GM12878 (cell line): Measurements from ENCODE around the gene IPCEF1. TPM values are rescaled to one million over a fixed set of nuclear protein-coding genes. Genes with fewer than 3 reads are reported as not detected.
A peak's percentile ranks its signal among the peaks of the same experiment; 100 is the strongest.

Source experiments
- ATAC-seq: fragments of 200-7000 bp; cut with Tn5 transposase; 3 replicates; pipeline ENCODE4 v1.9.1; 2020; ENCODE audit warnings: mild to moderate bottlenecking, moderate library complexity
- BruUV-seq: library from RNA; stranded (reverse); fragments of 400-500 nt; replicated peaks from 2 replicates; lab custom pipeline; 2021; lab: Mats Ljungman, UMichigan
- CTCF ChIA-PET: fragments of 300-600 bp; sonication (Branson Sonifier 250); formaldehyde crosslinking; extraction: SDS; loops from one replicate; lab custom pipeline; 2021; ENCODE audit warnings: inconsistent platforms; lab: Yijun Ruan, JAX
- POLR2A ChIA-PET: fragments of 350-600 bp; formaldehyde crosslinking; extraction: SDS; loops from one replicate; lab custom pipeline; 2021; ENCODE audit warnings: inconsistent platforms; lab: Charles Lee
- RAD21 ChIA-PET: fragments of 300-600 bp; sonication (Branson Sonifier 250); formaldehyde crosslinking; loops from one replicate; lab custom pipeline; 2023; ENCODE audit warnings: antibody characterized with exemption; ENCODE audit not compliant: unreplicated experiment; lab: Charles Lee
- SMC1A ChIA-PET: fragments of 300-600 bp; sonication (Branson Sonifier 250); formaldehyde crosslinking; loops from one replicate; lab custom pipeline; 2023; ENCODE audit not compliant: unreplicated experiment, uncharacterized antibody; lab: Charles Lee
- DNase-seq: peaks from one replicate; pipeline ENCODE4 v3.0.0-alpha.2; 2011; ENCODE audit warnings: low read depth, low spot score
- FAIRE-seq: peaks from 3 replicates; lab custom pipeline; 2011; peaks lifted over from hg19 to GRCh38; lab: Jason Lieb, UNC
- H2AFZ ChIP-seq: 2 replicates; pipeline ENCODE4 v1.6.0; 2011; ENCODE audit warnings: low read depth, low read length, control low read depth; ENCODE audit not compliant: control insufficient read depth
- H3K27ac ChIP-seq: 2 replicates; pipeline ENCODE4 v1.5.1; 2011; ENCODE audit warnings: control low read depth; ENCODE audit not compliant: control insufficient read depth, insufficient read depth
- H3K27me3 ChIP-seq, 2 experiments: replicated peaks in 1 of 2; 2 replicates each; pipeline versions ENCODE4 v1.6.0 to v1.6.1; 2011; ENCODE audit warnings: low read length in 1 of 2; ENCODE audit not compliant: control insufficient read depth in 2 of 2, insufficient read depth in 2 of 2
- H3K36me3 ChIP-seq, 2 experiments: 2 replicates each; pipeline ENCODE4 v1.5.1; 2011; ENCODE audit warnings: low read length in 1 of 2; ENCODE audit not compliant: control insufficient read depth in 2 of 2, insufficient read depth in 2 of 2
- H3K4me1 ChIP-seq: 2 replicates; pipeline ENCODE4 v1.6.1; 2011; ENCODE audit warnings: mild to moderate bottlenecking, low read length, moderate library complexity, mixed read lengths; ENCODE audit not compliant: control insufficient read depth, insufficient read depth
- H3K4me2 ChIP-seq: 2 replicates; pipeline ENCODE4 v1.6.0; 2011; ENCODE audit warnings: control low read depth; ENCODE audit not compliant: control insufficient read depth, insufficient read depth
- H3K4me3 ChIP-seq: fragments of 200-600 bp; sonication (generic); 2 replicates; pipeline ENCODE4 v1.5.1; 2016
- H3K79me2 ChIP-seq: 2 replicates; pipeline ENCODE4 v1.6.0; 2011; ENCODE audit warnings: low read length; ENCODE audit not compliant: control insufficient read depth, insufficient read depth
- H3K9ac ChIP-seq: 2 replicates; pipeline ENCODE4 v1.8.0; 2011; ENCODE audit warnings: low read length, control low read depth, mixed read lengths; ENCODE audit not compliant: control insufficient read depth, insufficient read depth
- H3K9me3 ChIP-seq: replicated peaks from 3 replicates; pipeline ENCODE4 v1.5.1; 2011; ENCODE audit warnings: mild to moderate bottlenecking, low read length; ENCODE audit not compliant: control insufficient read depth, insufficient read depth
- H4K20me1 ChIP-seq: 2 replicates; pipeline ENCODE4 v1.6.0; 2011; ENCODE audit not compliant: control insufficient read depth, insufficient read depth
- BCL11A ChIP-seq: IDR thresholded peaks from 2 replicates; pipeline ENCODE4 v1.6.1; 2011; ENCODE audit warnings: low read depth, low read length
- DPF2 ChIP-seq: fragments of 450-650 bp; IDR thresholded peaks from 2 replicates; pipeline ENCODE4 v1.6.1; 2017; ENCODE audit warnings: mild to moderate bottlenecking
- EP300 ChIP-seq, 2 experiments: fragments of 150-350 bp in 1 of 2; IDR thresholded peaks; 2 replicates each; pipeline ENCODE4 v1.6.1; 2011 to 2012; ENCODE audit warnings: low read depth in 2 of 2, low read length in 2 of 2, borderline replicate concordance in 1 of 2, improper control_type of control experiment in 1 of 2, inconsistent platforms in 1 of 2; ENCODE audit not compliant: control insufficient read depth in 1 of 2
- GATAD2B ChIP-seq: fragments of 450-650 bp; conservative IDR thresholded peaks from 2 replicates; pipeline ENCODE4 v1.6.1; 2017; ENCODE audit warnings: low read depth, mild to moderate bottlenecking, moderate library complexity
- IKZF1 ChIP-seq: fragments of 450-650 bp; conservative IDR thresholded peaks from 2 replicates; pipeline ENCODE4 v1.6.1; 2017; ENCODE audit warnings: antibody characterized with exemption, mild to moderate bottlenecking
- IKZF2 ChIP-seq, 2 experiments: fragments of 450-650 bp; IDR thresholded peaks; 2 replicates each; pipeline ENCODE4 v1.6.1; 2017; ENCODE audit warnings: mild to moderate bottlenecking in 2 of 2, moderate library complexity in 2 of 2
- IRF4 ChIP-seq: IDR thresholded peaks from 2 replicates; pipeline ENCODE4 v1.6.1; 2011; ENCODE audit warnings: low read depth, low read length
- MEF2B ChIP-seq: fragments of 450-650 bp; IDR thresholded peaks from 2 replicates; pipeline ENCODE4 v1.6.1; 2018; ENCODE audit warnings: mild to moderate bottlenecking, moderate library complexity; ENCODE audit not compliant: partially characterized antibody, poor library complexity, severe bottlenecking
- MTA2 ChIP-seq: fragments of 450-650 bp; IDR thresholded peaks from 2 replicates; pipeline ENCODE4 v1.6.1; 2016; ENCODE audit warnings: low read depth, mild to moderate bottlenecking, moderate library complexity
- NBN ChIP-seq: fragments of 450-650 bp; IDR thresholded peaks from 2 replicates; pipeline ENCODE4 v1.6.1; 2016
- RBBP5 ChIP-seq: fragments of 200-600 bp; sonication (generic); conservative IDR thresholded peaks from 2 replicates; pipeline ENCODE4 v1.6.1; 2016
- STAT1 ChIP-seq: fragments of 450-650 bp; conservative IDR thresholded peaks from 2 replicates; pipeline ENCODE4 v1.6.1; 2014; ENCODE audit warnings: antibody characterized with exemption, mild to moderate bottlenecking
- YBX1 ChIP-seq: fragments of 450-650 bp; IDR thresholded peaks from 2 replicates; pipeline ENCODE4 v1.6.1; 2016; ENCODE audit warnings: antibody characterized with exemption
- YY1 ChIP-seq: IDR thresholded peaks from 2 replicates; pipeline ENCODE4 v1.6.1; 2011; ENCODE audit warnings: low read depth, mild to moderate bottlenecking, low read length
- WGBS: methylation state at CpG from one replicate; pipeline ENCODE4 v1.1.6; 2016; ENCODE audit warnings: low lambda C conversion rate; ENCODE audit not compliant: insufficient replicate concordance, insufficient coverage; ENCODE audit errors: missing lambda C conversion rate; 5-methylcytosine and 5-hydroxymethylcytosine counted together
- in situ Hi-C: fragments of 300-500 bp; cut with MboI; formaldehyde crosslinking; loops from 9 replicates; pipeline ENCODE4 v1.14.3; 2018; ENCODE audit warnings: mixed read lengths
- intact Hi-C: fragments of 100-400 bp; cut with micrococcal nuclease; formaldehyde crosslinking; loops from one replicate; pipeline ENCODE4 v1.14.2; 2022; ENCODE audit not compliant: unreplicated experiment
- polyA plus RNA-seq, 11 experiments: library from polyadenylated mRNA; depleted of rRNA in 4 of 11; unstranded in 6 of 11; stranded (reverse) in 5 of 11; fragments of >200 nt; fragmentation: Nextera tagmentation in 4 of 11; fragmentation: Illumina TruSeq in 1 of 11; extraction: Ambion mirVana in 4 of 11; extraction: Trizol in 1 of 11; gene quantifications; 1 replicate in 1 of 11; 2 replicates in 10 of 11; pipeline versions ENCODE4 v1.2.1 to v1.2.3, GENCODE V29; 2011 to 2016; ENCODE audit warnings: inconsistent platforms in 2 of 11, missing spikeins in 2 of 11, low read depth in 1 of 11
- total RNA-seq, 4 experiments: library from RNA; depleted of rRNA in 3 of 4; stranded (reverse); fragments of >200 nt in 3 of 4; fragmentation: Illumina TruSeq in 1 of 4; extraction: Trizol in 1 of 4; gene quantifications; 2 replicates each; pipeline versions ENCODE4 v1.2.1 to v1.2.3, GENCODE V29; 2013 to 2021
- TF ChIP-seq, protein P1 (sequence below): fragments of 450-650 bp; IDR thresholded peaks from 2 replicates; pipeline ENCODE4 v1.6.1; 2016; ENCODE audit warnings: mild to moderate bottlenecking
- TF ChIP-seq, protein P2 (sequence below): fragments of 450-650 bp; IDR thresholded peaks from 2 replicates; pipeline ENCODE4 v1.6.1; 2017; ENCODE audit warnings: borderline replicate concordance
- TF ChIP-seq, protein P3 (sequence below): fragments of 450-650 bp; IDR thresholded peaks from 2 replicates; pipeline ENCODE4 v1.6.1; 2016; ENCODE audit warnings: mild to moderate bottlenecking, moderate library complexity, borderline replicate concordance

Gene IPCEF1
- total and polyA plus RNA-seq, 10 of the 15 experiments (the other 5 are each of a cell fraction or from before 2014, with no cell fraction given) = 1.3 to 137 (median 4.2) TPM

DNA sequence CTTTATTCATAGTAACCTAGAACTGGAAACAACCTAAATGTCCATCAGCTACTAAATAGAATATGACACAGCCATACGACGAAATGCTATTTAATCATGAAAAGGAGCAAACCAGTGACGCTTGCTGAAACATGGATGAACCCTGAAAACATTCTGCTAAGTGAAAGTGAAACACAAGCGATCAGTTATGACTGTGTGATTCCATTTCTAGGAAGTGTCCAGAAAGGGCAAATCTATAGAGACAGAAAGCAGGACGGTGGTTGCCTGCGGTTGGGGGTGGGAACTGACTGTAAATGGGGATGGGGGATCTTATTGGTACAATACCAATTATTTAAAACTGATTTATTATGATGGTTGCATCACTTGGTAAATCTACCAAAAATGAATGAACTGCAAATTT, 126.8 kb downstream of the IPCEF1 start:
- CTCF ChIA-PET = interaction anchor here (0.6 to 1.7 kb wide), 2 partner anchors 11 to 43 kb away, joined by 3 to 5 read pairs; no protein-coding TSS in a partner anchor
- BruUV-seq = no TSS peak
- Histone ChIP-seq H3K4me3 (0 out of 2 replicates have a peak overlapping the region, but pooled peaks have one; percentile 4), H3K36me3 (peaks cover 0 to 4% of the 10 kb centered on the region in 2 experiments; a peak in 2 of 4 replicates), H3K27me3 (no peaks in the 10 kb centered on the region), H3K27ac (peak overlapping the region; percentile 35; the same call in 1 of the 2 replicates), H3K9me3 (no peaks in the 10 kb centered on the region; the same call in 1 of the 3 replicates), H3K79me2 (peaks cover 44% of the 10 kb centered on the region), H3K4me1 (peaks cover 9% of the 10 kb centered on the region), H3K4me2 (peak overlapping the region; percentile 82), H3K9ac (no peak overlapping the region), H2AFZ (no peak overlapping the region), H4K20me1 (no peaks in the 10 kb centered on the region)
- peak; percentile 82 for ATAC-seq
- RAD21 ChIA-PET = interaction anchor here (1.0 to 2.0 kb wide), 3 partner anchors 20 to 73 kb away, joined by 3 to 5 read pairs (median 4); no protein-coding TSS in a partner anchor
- in situ Hi-C loops (loop anchor here (25.0 kb wide), 1 partner anchor 1242 kb away; the partner anchor contains the start of gene FBXO5), intact Hi-C loops (loop anchor here (1.0 to 5.0 kb wide), 3 partner anchors 20 to 72 kb away; no protein-coding TSS in a partner anchor)
- 0% methylated on average over 6 of the region's 6 CpGs for WGBS
- DNase-seq = no peak
- POLR2A ChIA-PET = interaction anchor here (0.6 to 1.1 kb wide), 5 partner anchors 14 to 423 kb away, joined by 3 to 4 read pairs (median 3); no protein-coding TSS in a partner anchor
- FAIRE-seq = peak; percentile 95
- SMC1A ChIA-PET = interaction anchor here (1.0 to 10.9 kb wide), 6 partner anchors 10 to 70 kb away, joined by 3 to 152 read pairs (median 5); no protein-coding TSS in a partner anchor
- TF ChIP-seq YY1 = peak; percentile 51; the same call in 1 of the 2 replicates
- peak; percentile 37 for TF ChIP-seq MEF2B
- no peak for TF ChIP-seq STAT1
- no peak for TF ChIP-seq GATAD2B
- TF ChIP-seq, protein P1, sequence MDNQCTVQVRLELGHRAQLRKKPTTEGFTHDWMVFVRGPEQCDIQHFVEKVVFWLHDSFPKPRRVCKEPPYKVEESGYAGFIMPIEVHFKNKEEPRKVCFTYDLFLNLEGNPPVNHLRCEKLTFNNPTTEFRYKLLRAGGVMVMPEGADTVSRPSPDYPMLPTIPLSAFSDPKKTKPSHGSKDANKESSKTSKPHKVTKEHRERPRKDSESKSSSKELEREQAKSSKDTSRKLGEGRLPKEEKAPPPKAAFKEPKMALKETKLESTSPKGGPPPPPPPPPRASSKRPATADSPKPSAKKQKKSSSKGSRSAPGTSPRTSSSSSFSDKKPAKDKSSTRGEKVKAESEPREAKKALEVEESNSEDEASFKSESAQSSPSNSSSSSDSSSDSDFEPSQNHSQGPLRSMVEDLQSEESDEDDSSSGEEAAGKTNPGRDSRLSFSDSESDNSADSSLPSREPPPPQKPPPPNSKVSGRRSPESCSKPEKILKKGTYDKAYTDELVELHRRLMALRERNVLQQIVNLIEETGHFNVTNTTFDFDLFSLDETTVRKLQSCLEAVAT = 0 out of 2 replicates have a peak, but pooled peaks have one; percentile 40
- TF ChIP-seq, protein P2, sequence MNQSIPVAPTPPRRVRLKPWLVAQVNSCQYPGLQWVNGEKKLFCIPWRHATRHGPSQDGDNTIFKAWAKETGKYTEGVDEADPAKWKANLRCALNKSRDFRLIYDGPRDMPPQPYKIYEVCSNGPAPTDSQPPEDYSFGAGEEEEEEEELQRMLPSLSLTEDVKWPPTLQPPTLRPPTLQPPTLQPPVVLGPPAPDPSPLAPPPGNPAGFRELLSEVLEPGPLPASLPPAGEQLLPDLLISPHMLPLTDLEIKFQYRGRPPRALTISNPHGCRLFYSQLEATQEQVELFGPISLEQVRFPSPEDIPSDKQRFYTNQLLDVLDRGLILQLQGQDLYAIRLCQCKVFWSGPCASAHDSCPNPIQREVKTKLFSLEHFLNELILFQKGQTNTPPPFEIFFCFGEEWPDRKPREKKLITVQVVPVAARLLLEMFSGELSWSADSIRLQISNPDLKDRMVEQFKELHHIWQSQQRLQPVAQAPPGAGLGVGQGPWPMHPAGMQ = no peak
- no peak for TF ChIP-seq RBBP5
- TF ChIP-seq YBX1 = no peak
- TF ChIP-seq MTA2 = 0 out of 2 replicates have a peak, but pooled peaks have one; percentile 14
- TF ChIP-seq, protein P3, sequence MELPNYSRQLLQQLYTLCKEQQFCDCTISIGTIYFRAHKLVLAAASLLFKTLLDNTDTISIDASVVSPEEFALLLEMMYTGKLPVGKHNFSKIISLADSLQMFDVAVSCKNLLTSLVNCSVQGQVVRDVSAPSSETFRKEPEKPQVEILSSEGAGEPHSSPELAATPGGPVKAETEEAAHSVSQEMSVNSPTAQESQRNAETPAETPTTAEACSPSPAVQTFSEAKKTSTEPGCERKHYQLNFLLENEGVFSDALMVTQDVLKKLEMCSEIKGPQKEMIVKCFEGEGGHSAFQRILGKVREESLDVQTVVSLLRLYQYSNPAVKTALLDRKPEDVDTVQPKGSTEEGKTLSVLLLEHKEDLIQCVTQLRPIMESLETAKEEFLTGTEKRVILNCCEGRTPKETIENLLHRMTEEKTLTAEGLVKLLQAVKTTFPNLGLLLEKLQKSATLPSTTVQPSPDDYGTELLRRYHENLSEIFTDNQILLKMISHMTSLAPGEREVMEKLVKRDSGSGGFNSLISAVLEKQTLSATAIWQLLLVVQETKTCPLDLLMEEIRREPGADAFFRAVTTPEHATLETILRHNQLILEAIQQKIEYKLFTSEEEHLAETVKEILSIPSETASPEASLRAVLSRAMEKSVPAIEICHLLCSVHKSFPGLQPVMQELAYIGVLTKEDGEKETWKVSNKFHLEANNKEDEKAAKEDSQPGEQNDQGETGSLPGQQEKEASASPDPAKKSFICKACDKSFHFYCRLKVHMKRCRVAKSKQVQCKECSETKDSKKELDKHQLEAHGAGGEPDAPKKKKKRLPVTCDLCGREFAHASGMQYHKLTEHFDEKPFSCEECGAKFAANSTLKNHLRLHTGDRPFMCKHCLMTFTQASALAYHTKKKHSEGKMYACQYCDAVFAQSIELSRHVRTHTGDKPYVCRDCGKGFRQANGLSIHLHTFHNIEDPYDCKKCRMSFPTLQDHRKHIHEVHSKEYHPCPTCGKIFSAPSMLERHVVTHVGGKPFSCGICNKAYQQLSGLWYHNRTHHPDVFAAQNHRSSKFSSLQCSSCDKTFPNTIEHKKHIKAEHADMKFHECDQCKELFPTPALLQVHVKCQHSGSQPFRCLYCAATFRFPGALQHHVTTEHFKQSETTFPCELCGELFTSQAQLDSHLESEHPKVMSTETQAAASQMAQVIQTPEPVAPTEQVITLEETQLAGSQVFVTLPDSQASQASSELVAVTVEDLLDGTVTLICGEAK = peak; percentile 63; the same call in 1 of the 2 replicates
- peak in 1 of 2 experiments; percentile 75; a peak in 2 of 4 replicates for TF ChIP-seq IKZF2 (IDR thresholded peaks at IDR 0.05)
- 0 out of 2 replicates have a peak, but pooled peaks have one; percentile 27 for TF ChIP-seq NBN
- peak; percentile 40; the same call in 1 of the 2 replicates for TF ChIP-seq BCL11A
- TF ChIP-seq DPF2 = 0 out of 2 replicates have a peak, but pooled peaks have one; percentile 39
- peak in 1 of 2 experiments; percentile 63; a peak in 1 of 4 replicates for TF ChIP-seq EP300 (IDR thresholded peaks at IDR 0.05; ENCODE audit: borderline replicate concordance in 1 of 2, control insufficient read depth in 1 of 2, low read depth in 2 of 2, low read length in 2 of 2)
- peak; percentile 79 for TF ChIP-seq IRF4
- TF ChIP-seq IKZF1 = peak; percentile 55; the same call in 1 of the 2 replicates
